Muscle of back (tissue), 13 donors: ENCODE results near the gene RBM15. TPM values are rescaled to one million over a fixed set of nuclear protein-coding genes. Genes with fewer than 3 reads are reported as not detected.
A peak's percentile ranks its signal among the peaks of the same experiment; 100 is the strongest.

Experiments used
- DNase-seq, 3 donors: peaks; one replicate each; pipeline versions ENCODE4 v3.0.0 to v3.0.0-alpha.2; 2013
- long read RNA-seq, 9 donors: transcript quantifications; one replicate each; lab custom pipeline, GENCODE V29; 2026
- polyA plus RNA-seq, 10 donors: library from polyadenylated mRNA; unstranded; fragments of 120-200 nt; gene quantifications; one replicate each; pipeline ENCODE4 v1.2.1, GENCODE V29; 2013; ENCODE audit not compliant: insufficient read length in 10 of 10

The RBM15 gene
- 1 to 10 TPM; 6.8 to 9.5 (median 8.3) TPM for polyA plus RNA-seq
- long read RNA-seq, donor 1, partial matches to known transcripts = 0 of 3 reads
- long read RNA-seq, donor 1, other reads (novel, unspliced or antisense) = 0 of 3 reads
- long read RNA-seq, donor 2, partial matches to known transcripts = 0 of 3 reads
- long read RNA-seq, donor 2, other reads (novel, unspliced or antisense) = 0 of 3 reads
- long read RNA-seq, donor 3 = 0 reads
- long read RNA-seq, donor 4, partial matches to known transcripts = 0 of 1 reads
- long read RNA-seq, donor 4, other reads (novel, unspliced or antisense) = 0 of 1 reads
- long read RNA-seq, donor 5, transcript RBM15-203 (1 exons, 3,368 nt) = major isoform, 8 of 9 reads
- long read RNA-seq, donor 5, partial matches to known transcripts = 0 of 9 reads
- long read RNA-seq, donor 5, other reads (novel, unspliced or antisense) = 0 of 9 reads
- long read RNA-seq, donor 6, partial matches to known transcripts = 0 of 3 reads
- long read RNA-seq, donor 6, other reads (novel, unspliced or antisense) = 0 of 3 reads
- long read RNA-seq, donor 7, partial matches to known transcripts = 0 of 2 reads
- long read RNA-seq, donor 7, other reads (novel, unspliced or antisense) = 0 of 2 reads
- long read RNA-seq, donor 8, partial matches to known transcripts = 0 of 4 reads
- long read RNA-seq, donor 8, other reads (novel, unspliced or antisense) = 0 of 4 reads
- long read RNA-seq, donor 9, partial matches to known transcripts = 0 of 1 reads
- long read RNA-seq, donor 9, other reads (novel, unspliced or antisense) = 0 of 1 reads

GRCh38 chr1:110338886-110339406, at the start of gene RBM15:
TSS of gene RBM15 (plus strand) at chr1:110339377. CDS start at chr1:110339406, 29 bp downstream.
- peak; percentile 100 for DNase-seq

- no peak for DNase-seq
These were observed 47.7 kb upstream of the RBM15 start for GRCh38 chr1:110291241-110292030.

- no peak for DNase-seq
These were observed 47.0 kb upstream of the RBM15 start for GRCh38 chr1:110292031-110292741.

GRCh38 chr1:110293601-110294104, 45.5 kb upstream of the RBM15 start:
- DNase-seq = no peak

- DNase-seq = no peak
These were observed 44.9 kb upstream of the RBM15 start for GRCh38 chr1:110294308-110294707.

GRCh38 chr1:110298991-110299390, 40.2 kb upstream of the RBM15 start:
- DNase-seq = no peak

GRCh38 chr1:110300412-110301085, 38.6 kb upstream of the RBM15 start:
- DNase-seq = no peak

GRCh38 chr1:110302836-110303235, 36.3 kb upstream of the RBM15 start:
- no peak for DNase-seq

- no peak for DNase-seq
These were observed 33.2 kb upstream of the RBM15 start for GRCh38 chr1:110305900-110306420.

- DNase-seq = no peak
These were observed 31.8 kb upstream of the RBM15 start for GRCh38 chr1:110307239-110307974.

- DNase-seq = no peak
These were observed 30.9 kb upstream of the RBM15 start for GRCh38 chr1:110308247-110308646.

- no peak for DNase-seq
These were observed 30.0 kb upstream of the RBM15 start for GRCh38 chr1:110309139-110309538.

- DNase-seq = peak in 1 of 3 donors; percentile 38
These were observed 29.4 kb upstream of the RBM15 start for GRCh38 chr1:110309767-110310166.

GRCh38 chr1:110310300-110310699, 28.9 kb upstream of the RBM15 start:
- DNase-seq = no peak

GRCh38 chr1:110312188-110313121, 26.7 kb upstream of the RBM15 start:
- DNase-seq = peak; percentile 39 to 77 (median 70)

- DNase-seq = no peak
These were observed 22.4 kb upstream of the RBM15 start for GRCh38 chr1:110316735-110317134.

GRCh38 chr1:110318046-110318445, 21.1 kb upstream of the RBM15 start:
- DNase-seq = no peak
